Endothelial cell of umbilical vein (primary cell): ENCODE data around the gene SGPP1.

Experiments used
- EZH2 ChIP-seq: IDR thresholded peaks from 2 replicates; pipeline ENCODE4 v1.6.1; 2012; ENCODE audit warnings: borderline replicate concordance, low read depth, mild to moderate bottlenecking, moderate library complexity, low read length, inconsistent platforms; ENCODE audit not compliant: severe bottlenecking
- JUN ChIP-seq: IDR thresholded peaks from 2 replicates; pipeline ENCODE4 v1.6.1; 2011; ENCODE audit warnings: borderline replicate concordance, low read depth; ENCODE audit not compliant: insufficient read length, insufficient read depth
- POLR2A ChIP-seq: IDR thresholded peaks from 2 replicates; pipeline ENCODE4 v1.6.1; 2012; ENCODE audit warnings: low read depth, mild to moderate bottlenecking, control low read depth, low read length
- POLR2AphosphoS5 ChIP-seq: IDR thresholded peaks from 2 replicates; pipeline ENCODE4 v1.6.1; 2012; ENCODE audit warnings: low read depth, mild to moderate bottlenecking, control low read depth, low read length, moderate library complexity; ENCODE audit not compliant: insufficient read depth
- TF ChIP-seq, protein P1 (sequence below), 2 donors: IDR thresholded peaks; 1 replicate in 1 of 2; 2 replicates in 1 of 2; pipeline ENCODE4 v1.5.1; 2011; ENCODE audit warnings: low read length in 2 of 2, mild to moderate bottlenecking in 2 of 2, moderate library complexity in 2 of 2, control low read depth in 1 of 2, inconsistent platforms in 1 of 2, low read depth in 1 of 2; ENCODE audit not compliant: insufficient read depth in 1 of 2; ENCODE audit errors: extremely low read depth in 1 of 2

DNA sequence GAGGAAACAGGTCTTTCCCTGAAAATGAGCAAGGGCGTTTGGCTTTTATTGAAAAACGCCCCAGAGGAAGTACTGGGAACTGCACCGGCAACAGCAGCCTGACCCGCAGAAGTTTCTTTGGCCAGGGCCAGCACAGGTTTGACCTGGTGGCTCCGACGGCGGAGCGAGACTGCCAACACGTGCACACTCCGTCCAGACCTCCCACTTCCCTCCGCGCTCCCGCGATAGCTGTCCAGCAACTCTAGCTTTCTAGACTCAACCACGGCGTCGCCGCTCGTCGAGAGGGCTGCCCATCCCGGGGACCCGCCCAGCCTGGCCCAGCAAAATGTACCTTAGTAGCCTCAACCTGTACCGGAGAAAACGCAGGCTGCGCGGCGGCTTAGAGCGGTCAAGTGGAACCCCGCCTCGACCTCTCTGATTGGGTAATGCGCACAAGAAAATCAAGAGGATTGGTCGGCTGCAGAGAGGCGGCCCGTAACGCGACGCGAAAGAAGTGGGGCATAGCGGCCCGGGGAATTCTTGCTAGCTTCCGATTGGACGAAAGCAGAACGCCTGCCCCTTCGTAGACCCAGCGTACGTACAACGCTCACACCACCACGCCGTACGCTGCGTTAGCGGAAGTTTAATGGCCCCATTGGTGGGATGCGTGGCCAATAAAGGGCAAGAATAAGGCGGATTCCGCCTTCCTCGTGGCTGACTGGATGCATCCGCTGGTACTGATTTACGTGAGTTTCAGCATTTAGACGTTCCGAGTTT, 86.2 kb downstream of the SGPP1 start, which contains the start of gene WDR89:
- peak; percentile 81 for TF ChIP-seq POLR2A
- TF ChIP-seq, protein P1, sequence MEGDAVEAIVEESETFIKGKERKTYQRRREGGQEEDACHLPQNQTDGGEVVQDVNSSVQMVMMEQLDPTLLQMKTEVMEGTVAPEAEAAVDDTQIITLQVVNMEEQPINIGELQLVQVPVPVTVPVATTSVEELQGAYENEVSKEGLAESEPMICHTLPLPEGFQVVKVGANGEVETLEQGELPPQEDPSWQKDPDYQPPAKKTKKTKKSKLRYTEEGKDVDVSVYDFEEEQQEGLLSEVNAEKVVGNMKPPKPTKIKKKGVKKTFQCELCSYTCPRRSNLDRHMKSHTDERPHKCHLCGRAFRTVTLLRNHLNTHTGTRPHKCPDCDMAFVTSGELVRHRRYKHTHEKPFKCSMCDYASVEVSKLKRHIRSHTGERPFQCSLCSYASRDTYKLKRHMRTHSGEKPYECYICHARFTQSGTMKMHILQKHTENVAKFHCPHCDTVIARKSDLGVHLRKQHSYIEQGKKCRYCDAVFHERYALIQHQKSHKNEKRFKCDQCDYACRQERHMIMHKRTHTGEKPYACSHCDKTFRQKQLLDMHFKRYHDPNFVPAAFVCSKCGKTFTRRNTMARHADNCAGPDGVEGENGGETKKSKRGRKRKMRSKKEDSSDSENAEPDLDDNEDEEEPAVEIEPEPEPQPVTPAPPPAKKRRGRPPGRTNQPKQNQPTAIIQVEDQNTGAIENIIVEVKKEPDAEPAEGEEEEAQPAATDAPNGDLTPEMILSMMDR (IDR thresholded peaks at IDR 0.05; ENCODE audit: extremely low read depth in 1 of 2, insufficient read depth in 1 of 2, low read depth in 1 of 2, low read length in 2 of 2): peak; percentile 79
- TF ChIP-seq EZH2: no peak
- TF ChIP-seq JUN: no peak
- TF ChIP-seq POLR2AphosphoS5: peak; percentile 82
